Renal pelvis (tissue), 4 donors: ENCODE results near the gene TRNT1. TPM values are rescaled to one million over a fixed set of nuclear protein-coding genes. Genes with fewer than 3 reads are reported as not detected.

Experiments
- DNase-seq: peaks from one replicate; pipeline ENCODE4 v3.0.0-alpha.2; 2013
- polyA plus RNA-seq, 3 donors: library from polyadenylated mRNA; unstranded; fragments of 120-200 nt; gene quantifications; one replicate each; pipeline ENCODE4 v1.2.1, GENCODE V29; 2013; ENCODE audit not compliant: insufficient read length in 3 of 3

TRNT1 gene
- polyA plus RNA-seq, 3 donors, result 26.7 to 40.9 (median 40.4) TPM

- DNase-seq, result peak; percentile 16
These were observed 44.3 kb downstream of the TRNT1 start for GRCh38 chr3:3170998-3171397.

GRCh38 chr3:3172627-3173026, 45.9 kb downstream of the TRNT1 start:
- DNase-seq, result no peak

- DNase-seq, result no peak
These were observed 51.2 kb downstream of the TRNT1 start for GRCh38 chr3:3177861-3178497.

GRCh38 chr3:3178498-3179328, 52.0 kb downstream of the TRNT1 start:
- DNase-seq, result no peak

- peak; percentile 82 for DNase-seq
These were observed 52.8 kb downstream of the TRNT1 start, which contains the start of gene CRBN for GRCh38 chr3:3179407-3180094. TSS of gene CRBN (minus strand) at chr3:3179691. CDS start at chr3:3179687, 4 bp downstream.

GRCh38 chr3:3180456-3180855, 53.7 kb downstream of the TRNT1 start:
- no peak for DNase-seq

GRCh38 chr3:3184876-3185275, 58.1 kb downstream of the TRNT1 start:
- no peak for DNase-seq

GRCh38 chr3:3189102-3189727, 62.5 kb downstream of the TRNT1 start:
- DNase-seq, result no peak

GRCh38 chr3:3189961-3190360, 63.2 kb downstream of the TRNT1 start:
- DNase-seq, result no peak

- no peak for DNase-seq
These were observed 65.0 kb downstream of the TRNT1 start for GRCh38 chr3:3191675-3192285.

GRCh38 chr3:3192286-3192675, 65.5 kb downstream of the TRNT1 start:
- no peak for DNase-seq

- no peak for DNase-seq
These were observed 68.1 kb downstream of the TRNT1 start for GRCh38 chr3:3194861-3195260.

- DNase-seq, result no peak
These were observed 69.6 kb downstream of the TRNT1 start for GRCh38 chr3:3196148-3196861.

Other genes with a start within 250 kb of the TRNT1 start
- gene IL5RA, start 16.6 kb upstream of the TRNT1 start, polyA plus RNA-seq, result 1 to 10 TPM in 1 of 3 donors, under 1 TPM in 2; 0.48 to 1.0 (median 0.50) TPM
- 10 to 100 TPM; 66.6 to 72.9 (median 67.6) TPM for gene CRBN, start 52.8 kb downstream of the TRNT1 start, polyA plus RNA-seq